ENCODE data around the gene ZNF526.
"Not testable (repeated sequence)": the region's sequence is repeated elsewhere in the genome, so short reads cannot be mapped to it uniquely, and the experiment has no call there.

- not testable (repeated sequence) for TF ChIP-seq POLR2A (IDR thresholded peaks at IDR 0.05; ENCODE audit: extremely low read depth, insufficient read length); CTCF (IDR thresholded peaks at IDR 0.05; ENCODE audit: low read depth, low read length)
Observed at GRCh38 chr19:42266928-42267603, 47.0 kb downstream of the ZNF526 start.

Measured in NB4 (cell line).